ENCODE data around the gene WIPF2.
"Not testable (repeated sequence)": the region's sequence is repeated elsewhere in the genome, so short reads cannot be mapped to it uniquely, and the experiment has no call there.

The WIPF2 gene

GRCh38 chr17:40295488-40296436, 76.7 kb downstream of the WIPF2 start:
- no peak for DNase-seq (ENCODE audit: low read depth in 3 of 3)

- no peak for DNase-seq (ENCODE audit: low read depth in 3 of 3)
Observed at GRCh38 chr17:40297511-40297910, 78.4 kb downstream of the WIPF2 start.

- DNase-seq (ENCODE audit: low read depth in 3 of 3): no peak
Observed at GRCh38 chr17:40298726-40299125, 79.6 kb downstream of the WIPF2 start.

GRCh38 chr17:40299159-40299757, 80.2 kb downstream of the WIPF2 start:
- DNase-seq (ENCODE audit: low read depth in 3 of 3): not testable (repeated sequence)

- no peak for DNase-seq (ENCODE audit: low read depth in 3 of 3)
Observed at GRCh38 chr17:40301315-40301714, 82.2 kb downstream of the WIPF2 start.

- no peak for DNase-seq (ENCODE audit: low read depth in 3 of 3)
Observed at GRCh38 chr17:40303009-40303657, 84.0 kb downstream of the WIPF2 start.

GRCh38 chr17:40303708-40304551, 84.8 kb downstream of the WIPF2 start:
- no peak for DNase-seq (ENCODE audit: low read depth in 3 of 3)

GRCh38 chr17:40304552-40304863, 85.4 kb downstream of the WIPF2 start:
- not testable (repeated sequence) for DNase-seq (ENCODE audit: low read depth in 3 of 3)

GRCh38 chr17:40304866-40305265, 85.8 kb downstream of the WIPF2 start:
- DNase-seq (ENCODE audit: low read depth in 3 of 3): not testable (repeated sequence)

GRCh38 chr17:40306395-40306794, 87.3 kb downstream of the WIPF2 start:
- DNase-seq (ENCODE audit: low read depth in 3 of 3): no peak

- DNase-seq (ENCODE audit: low read depth in 3 of 3): no peak
Observed at GRCh38 chr17:40307001-40307730, 88.1 kb downstream of the WIPF2 start.

- DNase-seq (ENCODE audit: low read depth in 3 of 3): no peak
Observed at GRCh38 chr17:40307740-40308239, 88.7 kb downstream of the WIPF2 start.

- no peak for DNase-seq (ENCODE audit: low read depth in 3 of 3)
Observed at GRCh38 chr17:40309031-40309948, 90.2 kb downstream of the WIPF2 start, which contains the start of gene RARA. TSS of gene RARA (plus strand) at chr17:40309180. CDS start at chr17:40331219, 22,039 bp downstream.

GRCh38 chr17:40309949-40310510, 90.9 kb downstream of the WIPF2 start:
- no peak for DNase-seq (ENCODE audit: low read depth in 3 of 3)

- DNase-seq (ENCODE audit: low read depth in 3 of 3): no peak
Observed at GRCh38 chr17:40310882-40311391, 91.8 kb downstream of the WIPF2 start.

- no peak for DNase-seq (ENCODE audit: low read depth in 3 of 3)
Observed at GRCh38 chr17:40311575-40311974, 92.5 kb downstream of the WIPF2 start.

GRCh38 chr17:40312131-40312731, 93.1 kb downstream of the WIPF2 start:
- no peak for DNase-seq (ENCODE audit: low read depth in 3 of 3)

- DNase-seq (ENCODE audit: low read depth in 3 of 3): no peak
Observed at GRCh38 chr17:40312893-40313667, 94.0 kb downstream of the WIPF2 start.
